Activated naive CD4-positive, alpha-beta T cell treated with anti-CD3 and anti-CD28 coated beads, Interleukin-2, amount 50 U/mL, for 72 hours (primary cell): ENCODE data around the gene S100P. TPM values are rescaled to one million over a fixed set of nuclear protein-coding genes. Genes with fewer than 3 reads are reported as not detected.

Experiments
- ATAC-seq, 2 donors: fragments of 150-1000 bp; cut with Tn5 transposase; 2 replicates each; pipeline ENCODE4 v1.10.0; 2021; ENCODE audit warnings: mild to moderate bottlenecking in 2 of 2, moderate library complexity in 2 of 2
- DNase-seq, 2 donors: peaks; one replicate each; pipeline ENCODE4 v3.0.0; 2021 to 2022; ENCODE audit warnings: low spot score in 2 of 2
- H3K27ac Mint-ChIP-seq, 2 donors: one replicate each; pipeline ENCODE4 v1.8.0; 2022; ENCODE audit warnings: mild to moderate bottlenecking in 2 of 2, mixed read lengths in 2 of 2
- H3K36me3 Mint-ChIP-seq, 2 donors: one replicate each; pipeline ENCODE4 v1.8.0; 2022; ENCODE audit warnings: mixed read lengths in 2 of 2
- H3K9me3 Mint-ChIP-seq, 2 donors: one replicate each; pipeline ENCODE4 v1.8.0; 2022; ENCODE audit warnings: mixed read lengths in 2 of 2
- total RNA-seq, 2 donors: library from RNA; stranded (reverse); gene quantifications; one replicate each; pipeline ENCODE4 v1.2.3, GENCODE V29; 2022

S100P gene
- total RNA-seq, 2 donors from 2014 or later, result 1.7 TPM; not detected in 1

DNA sequence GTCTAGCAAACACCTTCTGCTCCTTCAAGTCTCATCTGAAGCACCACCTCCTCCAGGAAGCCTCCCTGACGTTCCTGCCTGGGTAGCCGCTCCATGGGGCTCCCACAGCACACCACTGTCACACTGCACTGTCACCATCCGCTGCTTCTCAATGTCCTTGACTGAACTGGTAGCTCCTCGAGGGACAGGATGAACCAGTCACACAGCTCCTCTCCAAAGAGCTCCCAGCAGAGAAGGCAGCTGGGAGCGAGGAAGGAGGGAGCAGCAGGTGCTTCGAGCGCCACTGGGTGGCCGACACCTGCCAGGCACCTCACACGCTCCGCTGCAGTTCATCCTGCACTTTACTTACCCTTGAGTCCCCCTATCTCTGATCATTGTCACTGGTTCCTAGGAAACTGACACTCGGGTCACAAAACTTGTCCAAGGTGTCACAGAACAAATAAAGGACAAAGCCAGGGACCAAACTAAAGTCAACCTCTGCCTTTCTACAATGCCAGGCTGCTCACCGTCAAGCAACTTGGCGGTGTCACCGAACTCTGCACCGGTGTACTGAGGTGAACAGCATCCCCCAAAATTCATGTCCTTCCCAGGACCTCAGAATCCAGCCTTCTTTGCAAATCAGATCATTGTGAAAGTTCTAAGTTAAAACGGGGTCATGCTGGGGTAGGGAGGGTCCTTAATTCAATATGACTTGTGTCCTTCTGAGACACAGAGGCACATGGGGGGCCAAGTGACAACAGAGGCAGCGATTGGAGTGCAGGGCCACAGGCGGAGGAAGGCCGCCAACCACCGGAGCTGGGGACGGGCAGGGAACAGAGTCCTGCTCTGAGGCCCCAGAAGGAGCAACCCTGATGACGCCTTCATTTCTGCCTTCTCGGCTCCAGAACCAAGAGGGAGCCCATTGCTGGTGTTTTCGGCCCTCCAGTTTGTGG, 5.5 kb upstream of the S100P start:
- DNase-seq, result no peak
- no peak for ATAC-seq
- Mint-ChIP-seq H3K36me3 (no peaks in the 10 kb centered on the region), H3K27ac (peak overlapping the region in 1 of 2 donors; percentile 77), H3K9me3 (no peaks in the 10 kb centered on the region)

DNA sequence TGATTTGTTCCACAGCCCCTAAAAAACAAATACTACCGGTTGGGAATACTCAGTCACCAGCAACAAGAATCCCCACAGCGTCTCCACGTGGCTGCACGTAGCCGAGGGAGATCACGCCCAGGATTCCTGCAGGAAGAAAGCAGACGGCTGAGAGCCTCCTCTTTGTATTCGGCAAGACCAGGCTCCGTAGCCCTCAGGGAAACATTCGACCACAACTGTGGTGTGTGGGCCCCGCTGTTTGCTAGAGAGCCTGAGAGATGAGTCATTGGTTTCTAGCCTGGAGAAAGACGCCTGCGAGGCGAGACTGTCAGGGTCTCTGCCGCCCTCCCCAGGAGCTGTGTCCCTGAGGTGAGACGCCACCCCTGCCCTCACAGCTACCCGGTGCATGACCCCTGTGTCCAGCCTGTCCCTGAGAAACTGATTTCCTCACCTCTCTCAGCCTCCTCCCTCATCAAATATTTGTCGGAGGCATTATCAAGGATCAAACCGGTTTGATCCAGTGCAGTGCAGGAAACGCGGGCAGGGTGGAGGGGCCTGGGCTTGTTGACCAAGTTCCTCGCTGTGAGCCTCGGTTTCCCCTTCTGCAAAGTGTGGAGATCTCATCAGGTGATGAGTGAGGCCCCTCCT, 4.7 kb upstream of the S100P start:
- Mint-ChIP-seq H3K36me3 (no peaks in the 10 kb centered on the region), H3K9me3 (no peaks in the 10 kb centered on the region), H3K27ac (peak overlapping the region in 1 of 2 donors; percentile 77)
- ATAC-seq (peak; percentile 93 to 94), DNase-seq (peak; percentile 67 to 75)

DNA sequence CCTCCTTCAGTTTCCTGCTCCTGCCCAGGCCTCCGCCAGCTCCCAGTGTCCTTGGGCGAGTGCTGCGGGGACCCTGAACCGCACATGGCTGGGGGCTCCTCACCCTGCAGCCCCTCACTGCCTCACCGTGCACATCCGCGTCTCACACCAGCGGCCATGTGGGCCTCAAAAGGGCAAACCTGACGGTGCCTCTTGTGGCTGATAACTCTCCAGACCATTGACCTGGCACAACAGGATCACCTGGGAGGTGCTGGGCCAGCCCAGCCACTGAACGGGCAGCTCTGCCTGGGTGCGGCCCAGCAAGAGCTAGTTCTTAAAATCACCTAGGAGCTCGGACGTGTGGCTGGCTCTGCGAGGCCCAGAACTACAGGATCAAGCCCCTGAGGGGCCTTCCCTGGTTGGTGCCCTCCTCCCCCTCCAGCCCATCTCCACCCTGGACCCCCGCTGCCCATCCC, 4.1 kb upstream of the S100P start:
- Mint-ChIP-seq H3K36me3 (no peaks in the 10 kb centered on the region), H3K9me3 (no peaks in the 10 kb centered on the region), H3K27ac (peak overlapping the region; percentile 36 to 77)
- ATAC-seq (peak in 1 of 2 donors; percentile 2), DNase-seq (no peak)

DNA sequence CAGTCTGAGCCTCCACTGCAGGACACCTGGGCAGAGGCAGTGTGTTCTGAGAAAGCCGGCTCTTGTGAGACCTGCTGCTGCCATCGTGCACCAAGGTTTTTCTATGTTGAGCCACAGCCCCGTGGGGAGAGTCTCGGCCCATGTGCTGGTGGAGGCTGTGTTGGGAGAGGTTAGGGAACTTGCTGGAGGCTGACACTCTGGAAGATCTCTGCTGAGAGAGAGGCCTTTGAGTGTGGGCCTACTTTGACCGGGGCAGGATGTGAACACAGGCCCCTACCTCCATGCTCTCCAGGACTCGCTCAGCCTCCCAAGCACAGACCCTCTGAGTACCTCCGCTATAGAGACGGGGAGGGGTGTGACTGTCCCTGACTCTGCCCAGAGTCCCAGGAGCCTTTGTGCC, 1.3 kb upstream of the S100P start:
- Mint-ChIP-seq H3K27ac (peak overlapping the region in 1 of 2 donors; percentile 94), H3K36me3 (no peaks in the 10 kb centered on the region), H3K9me3 (no peaks in the 10 kb centered on the region)
- ATAC-seq, result no peak
- DNase-seq, result no peak

DNA sequence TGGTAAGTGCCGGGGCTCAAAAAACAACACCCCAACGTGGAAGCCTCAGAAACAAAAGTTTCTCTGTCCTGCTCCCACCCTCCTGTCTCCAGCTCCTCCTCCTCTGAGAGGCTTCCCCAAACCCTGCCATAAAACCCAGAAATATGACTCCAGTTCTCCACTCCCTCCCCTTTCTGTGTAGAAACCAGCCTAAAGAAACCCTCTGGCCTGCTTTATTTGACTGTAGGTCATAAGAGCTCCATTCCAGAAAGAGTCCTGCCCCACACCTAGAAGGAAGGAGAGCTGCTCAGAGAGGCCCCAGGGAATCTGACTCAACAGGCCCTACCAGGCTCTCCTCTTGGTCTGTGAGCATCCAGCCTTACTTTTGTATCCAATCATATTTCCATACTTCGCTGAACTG, 872 bp upstream of the S100P start:
- ATAC-seq, result no peak
- no peaks in the 10 kb centered on the region for H3K36me3 Mint-ChIP-seq
- peak overlapping the region; percentile 37 to 94 for H3K27ac Mint-ChIP-seq
- DNase-seq, result no peak
- no peaks in the 10 kb centered on the region for H3K9me3 Mint-ChIP-seq

DNA sequence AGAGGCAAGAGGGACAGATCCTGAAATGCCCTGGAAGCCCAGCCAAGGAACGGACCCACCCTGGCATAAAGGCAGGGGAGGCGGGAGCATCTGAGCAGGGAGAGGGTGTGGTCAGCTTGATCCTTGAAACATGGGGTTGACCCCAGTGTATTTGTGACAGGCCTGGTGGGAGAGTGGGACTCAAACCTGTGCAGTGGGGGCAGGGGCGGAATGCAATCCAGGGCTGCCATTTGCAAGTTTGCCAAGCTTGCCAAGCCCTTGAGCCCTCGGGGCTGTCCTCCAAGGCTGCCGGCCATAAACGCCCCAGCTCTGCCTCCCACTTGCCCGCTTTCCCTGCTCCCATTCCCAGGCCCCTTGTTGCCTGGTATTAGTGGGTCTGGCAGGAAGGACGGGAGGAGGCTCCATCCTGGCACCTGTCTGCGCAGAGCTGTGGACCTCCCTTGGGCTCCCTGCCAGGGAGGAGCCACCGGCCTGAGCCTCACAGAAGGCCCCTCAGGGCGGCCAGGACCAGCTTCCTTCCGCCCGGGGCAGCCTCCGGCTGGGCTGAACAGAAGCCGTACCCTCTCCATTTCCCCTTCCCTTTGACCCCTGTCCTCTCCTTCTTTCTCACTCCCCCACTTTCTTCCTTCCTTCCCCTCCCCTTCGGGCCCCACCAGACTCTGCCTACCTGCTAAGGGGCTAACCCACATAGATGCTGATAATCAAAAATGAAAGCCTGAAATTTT, 661 bp downstream of the S100P start:
- DNase-seq, result no peak
- Mint-ChIP-seq H3K36me3 (no peaks in the 10 kb centered on the region), H3K9me3 (no peaks in the 10 kb centered on the region), H3K27ac (peak overlapping the region; percentile 57 to 94)
- peak in 1 of 2 donors; percentile 7 for ATAC-seq

DNA sequence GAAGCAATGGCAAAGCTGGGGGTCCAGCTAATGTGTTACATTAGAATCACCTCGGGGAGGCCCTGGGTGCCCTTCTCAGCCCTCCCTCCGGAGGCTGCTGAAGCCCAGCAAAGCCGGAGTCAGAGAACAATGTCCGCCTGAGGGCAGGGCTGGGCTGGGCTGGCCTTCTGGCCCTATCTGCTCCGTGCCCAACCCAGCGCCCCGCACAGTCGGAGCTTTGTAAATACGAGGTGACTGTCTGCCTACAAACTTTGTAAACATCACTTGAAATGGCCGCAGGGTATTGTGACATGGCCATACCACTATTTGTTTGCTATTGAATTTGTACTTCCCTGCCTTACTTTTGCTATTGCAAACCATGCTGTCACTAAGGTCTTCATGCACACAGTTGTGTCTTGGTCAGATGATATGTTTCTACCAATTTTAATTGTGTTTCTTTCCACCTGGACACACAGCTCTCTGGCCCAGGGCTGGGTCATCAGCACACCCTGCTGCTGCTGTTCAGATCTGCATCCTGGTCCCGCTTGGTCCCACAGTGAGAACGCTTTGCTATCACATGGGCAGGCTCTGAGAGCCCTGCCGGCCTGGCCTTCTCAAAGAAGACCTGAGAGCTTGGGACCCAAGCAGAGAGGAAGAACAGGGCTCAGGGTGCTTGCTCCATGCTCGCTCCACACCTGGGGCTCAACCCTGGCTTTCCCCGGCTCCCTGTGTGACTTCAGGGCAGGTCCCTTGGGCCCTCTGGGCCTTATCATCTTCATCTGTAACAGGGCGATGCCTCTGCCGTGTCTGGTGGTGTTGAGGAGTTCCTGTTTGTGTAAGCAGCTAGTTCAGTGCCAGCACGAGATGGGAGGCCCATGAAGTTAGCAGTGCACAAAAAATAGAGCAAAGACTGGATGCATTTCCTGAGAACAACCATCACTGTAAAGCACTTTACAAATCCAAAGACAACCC, 2.3 kb downstream of the S100P start:
- H3K9me3 Mint-ChIP-seq, result no peaks in the 10 kb centered on the region
- ATAC-seq, result peak; percentile 70
- no peak for DNase-seq
- H3K36me3 Mint-ChIP-seq, result no peaks in the 10 kb centered on the region
- H3K27ac Mint-ChIP-seq, result peak overlapping the region; percentile 94 to 96

DNA sequence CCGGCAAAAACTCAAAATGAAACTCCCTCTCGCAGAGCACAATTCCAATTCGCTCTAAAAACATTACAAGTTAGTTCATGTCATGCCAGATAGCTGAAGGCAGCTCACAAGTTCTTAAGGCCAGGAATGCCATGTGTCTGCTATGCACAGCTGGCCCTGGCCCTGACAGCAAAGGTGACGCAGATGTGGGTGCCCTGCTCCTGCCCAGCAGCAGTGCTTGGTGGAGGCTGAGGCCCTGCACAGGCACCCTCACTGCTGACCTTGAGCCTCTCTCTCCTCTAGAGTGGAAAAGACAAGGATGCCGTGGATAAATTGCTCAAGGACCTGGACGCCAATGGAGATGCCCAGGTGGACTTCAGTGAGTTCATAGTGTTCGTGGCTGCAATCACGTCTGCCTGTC, 2.9 kb downstream of the S100P start:
- peak; percentile 72 to 78 for ATAC-seq
- Mint-ChIP-seq H3K27ac (peak overlapping the region; percentile 94 to 96), H3K9me3 (no peaks in the 10 kb centered on the region), H3K36me3 (no peaks in the 10 kb centered on the region)
- DNase-seq, result no peak

DNA sequence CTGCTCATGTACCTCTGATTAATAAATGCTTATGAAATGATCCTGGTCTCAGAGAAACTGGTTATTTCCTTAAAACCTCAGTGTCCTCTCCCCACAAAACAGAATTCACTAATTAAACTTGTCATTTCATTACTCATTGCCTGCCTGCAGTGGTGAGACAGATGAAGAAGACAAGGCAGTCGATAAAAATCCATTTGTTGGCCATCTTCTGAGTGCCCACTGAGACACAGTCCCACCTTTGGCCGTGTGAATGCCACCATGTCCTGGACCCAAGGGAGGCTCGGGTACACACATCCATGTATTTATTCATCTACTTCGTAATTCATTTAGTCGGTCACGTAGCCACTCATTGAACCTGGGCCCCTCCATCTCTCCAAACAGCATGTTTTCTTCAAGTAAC, 3.5 kb downstream of the S100P start:
- ATAC-seq, result no peak
- H3K36me3 Mint-ChIP-seq, result no peaks in the 10 kb centered on the region

DNA sequence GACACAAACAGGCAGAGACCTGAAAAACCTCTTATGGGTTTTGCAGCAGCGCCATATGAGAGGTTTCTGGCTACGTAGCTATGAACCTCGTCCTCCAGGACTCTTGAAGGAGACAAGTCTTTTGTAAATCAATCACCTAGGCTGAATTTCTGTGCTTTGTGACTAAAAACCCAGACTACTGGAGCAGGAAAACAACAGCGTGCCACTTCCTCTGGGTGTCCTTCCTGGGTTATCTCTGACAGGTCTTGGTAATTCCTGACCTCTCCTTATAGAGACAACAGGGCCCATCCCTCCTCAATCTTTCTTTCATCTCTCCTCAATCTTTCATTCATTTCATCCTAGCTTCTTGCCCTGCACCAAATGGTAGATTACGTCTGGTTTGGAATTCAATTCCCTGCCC, 5.7 kb downstream of the S100P start:
- no peak for ATAC-seq
- peaks cover 0 to 5% of the 10 kb centered on the region in 2 donors for H3K9me3 Mint-ChIP-seq
- peaks cover 9 to 10% of the 10 kb centered on the region in 2 donors for H3K36me3 Mint-ChIP-seq
- no peak for DNase-seq
- peak overlapping the region; percentile 25 to 63 for H3K27ac Mint-ChIP-seq

More for the DNA sequence above, 3.5 kb downstream of the S100P start:
- no peaks in the 10 kb centered on the region for H3K9me3 Mint-ChIP-seq
- no peak for DNase-seq
- peak overlapping the region in 1 of 2 donors; percentile 94 for H3K27ac Mint-ChIP-seq

DNA sequence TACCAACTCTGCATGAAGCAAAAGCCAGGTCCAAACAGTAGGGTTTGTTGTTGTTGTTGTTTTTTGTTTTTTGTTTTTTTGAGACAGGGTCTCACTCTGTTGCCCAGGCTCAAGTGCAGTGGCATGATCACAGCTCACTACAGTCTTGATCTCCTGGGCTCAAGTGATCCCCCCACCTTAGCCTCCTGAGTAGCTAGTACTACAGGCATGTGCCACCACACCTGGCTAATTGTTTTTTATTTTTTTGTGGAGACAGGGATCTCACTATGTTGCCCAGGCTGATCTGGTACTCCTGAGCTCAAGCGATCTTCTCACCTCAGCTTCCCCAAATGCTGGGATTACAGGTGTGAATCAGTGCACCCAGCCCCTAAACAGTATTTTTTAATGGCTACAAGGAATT, 6.2 kb downstream of the S100P start:
- ATAC-seq (no peak), DNase-seq (no peak)
- Mint-ChIP-seq H3K9me3 (peaks cover 0 to 5% of the 10 kb centered on the region in 2 donors), H3K27ac (peak overlapping the region in 1 of 2 donors; percentile 63), H3K36me3 (peaks cover 15% of the 10 kb centered on the region in 2 donors)

DNA sequence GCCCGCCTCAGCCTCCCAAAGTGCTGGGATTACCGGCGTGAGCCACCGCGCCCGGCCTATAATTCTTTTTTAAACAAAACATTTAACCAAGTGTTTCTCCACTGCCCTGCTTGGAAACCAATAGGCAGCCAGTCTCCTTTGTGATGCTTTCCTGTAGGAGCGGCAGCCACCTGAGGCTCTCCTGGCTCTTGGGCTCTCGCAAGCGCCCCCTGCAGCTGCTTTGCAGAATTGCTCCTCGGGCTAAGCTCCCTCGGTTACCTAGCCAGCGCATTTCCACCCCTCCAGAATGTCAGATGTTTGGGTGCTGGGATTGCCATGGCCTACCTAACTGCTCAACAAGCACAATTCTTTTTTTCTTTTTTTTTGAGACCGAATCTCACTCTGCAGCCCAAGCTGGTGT, 7.7 kb downstream of the S100P start:
- Mint-ChIP-seq H3K27ac (no peak overlapping the region), H3K36me3 (peaks cover 17 to 24% of the 10 kb centered on the region in 2 donors), H3K9me3 (peaks cover 0 to 5% of the 10 kb centered on the region in 2 donors)
- ATAC-seq, result no peak
- DNase-seq, result no peak

DNA sequence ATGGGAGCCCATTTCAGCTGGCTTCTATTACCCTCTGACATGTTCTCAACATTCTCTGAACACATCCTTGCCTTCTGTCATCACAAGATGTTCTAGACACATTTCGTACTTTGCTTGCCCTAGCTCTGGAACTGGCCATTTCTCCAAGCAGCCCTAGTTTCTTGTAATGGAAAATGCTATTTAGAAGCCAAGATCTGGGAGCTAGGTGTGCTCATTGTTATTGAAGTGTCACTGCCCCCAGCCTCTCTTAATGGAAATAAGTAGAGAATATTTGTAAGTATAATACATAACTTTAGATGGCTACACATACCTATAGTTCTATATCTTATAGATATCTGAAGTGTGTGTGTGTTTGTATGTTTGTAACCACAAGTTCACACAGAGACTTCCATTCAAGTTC, 9.1 kb downstream of the S100P start:
- H3K36me3 Mint-ChIP-seq, result peaks cover 23 to 26% of the 10 kb centered on the region in 2 donors
- DNase-seq, result no peak
- no peak for ATAC-seq
- H3K27ac Mint-ChIP-seq, result peak overlapping the region in 1 of 2 donors; percentile 76
- peaks cover 0 to 5% of the 10 kb centered on the region in 2 donors for H3K9me3 Mint-ChIP-seq

DNA sequence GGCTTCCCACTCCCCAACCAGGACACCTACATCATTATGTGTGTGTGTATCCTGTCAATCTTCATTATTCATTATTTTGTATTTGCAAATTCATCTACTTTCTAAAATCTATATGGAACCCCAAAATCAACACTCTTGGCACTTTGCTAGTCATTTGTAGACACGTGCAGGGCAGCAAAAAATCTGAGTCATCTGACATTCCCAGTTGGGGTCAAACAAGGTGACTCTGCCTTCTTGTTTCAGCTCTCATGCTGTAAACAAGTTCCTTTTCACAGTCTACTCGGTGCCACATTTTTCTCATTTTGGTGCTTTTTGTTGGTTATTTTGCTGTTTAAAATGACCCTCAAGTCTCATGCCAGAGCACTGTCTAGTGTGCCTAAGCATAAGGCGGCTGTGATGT, 10.1 kb downstream of the S100P start:
- no peak for DNase-seq
- Mint-ChIP-seq H3K9me3 (peaks cover 0 to 5% of the 10 kb centered on the region in 2 donors), H3K36me3 (peaks cover 33 to 36% of the 10 kb centered on the region in 2 donors), H3K27ac (peak overlapping the region; percentile 76)
- ATAC-seq, result peak; percentile 46 to 63

DNA sequence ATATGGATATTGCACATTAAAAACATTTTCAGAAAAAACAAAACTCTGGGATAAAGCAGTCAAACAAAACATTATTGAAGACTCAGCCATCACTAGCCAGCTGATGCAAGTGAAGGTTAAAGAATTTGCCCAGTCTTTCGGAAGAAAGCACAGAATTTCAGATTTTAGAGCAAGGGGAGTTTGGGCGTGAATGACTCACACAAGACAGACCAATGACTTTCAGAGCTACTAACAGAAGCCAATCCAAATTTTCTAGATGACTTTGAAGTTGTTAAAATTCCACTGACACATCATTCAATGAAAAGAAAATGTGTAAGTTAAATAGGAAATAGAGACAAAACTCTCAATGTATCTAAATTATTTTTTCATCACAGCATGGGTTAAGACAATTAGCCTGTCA, 12.0 kb downstream of the S100P start:
- Mint-ChIP-seq H3K36me3 (peaks cover 43 to 49% of the 10 kb centered on the region in 2 donors), H3K9me3 (peaks cover 0 to 7% of the 10 kb centered on the region in 2 donors), H3K27ac (peak overlapping the region in 1 of 2 donors; percentile 56)
- DNase-seq, result no peak
- peak; percentile 36 to 51 for ATAC-seq

DNA sequence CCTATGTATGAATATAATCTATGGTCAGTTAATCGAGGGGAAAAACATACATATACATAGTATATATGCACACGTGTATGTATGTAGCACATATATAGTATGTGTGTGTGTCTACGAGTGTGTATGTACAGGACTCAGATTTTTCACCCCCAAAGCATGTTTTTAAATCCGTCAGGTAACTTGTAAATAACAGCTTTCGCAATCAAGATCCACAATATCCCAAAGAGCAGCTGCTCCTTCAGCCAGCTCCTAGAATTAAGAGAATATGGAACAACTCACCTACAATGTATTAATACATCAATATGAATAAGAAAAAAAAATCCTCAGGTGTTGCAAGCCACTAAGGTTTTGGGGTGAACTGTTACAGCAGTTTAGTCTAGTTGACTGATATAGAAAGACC, 12.5 kb downstream of the S100P start:
- H3K27ac Mint-ChIP-seq, result peak overlapping the region in 1 of 2 donors; percentile 56
- DNase-seq, result no peak
- H3K9me3 Mint-ChIP-seq, result peaks cover 0 to 12% of the 10 kb centered on the region in 2 donors
- ATAC-seq, result no peak
- H3K36me3 Mint-ChIP-seq, result peaks cover 43 to 54% of the 10 kb centered on the region in 2 donors
